HepG2 (cell line): ENCODE results near the gene OPA3. TPM values are rescaled to one million over a fixed set of nuclear protein-coding genes. Genes with fewer than 3 reads are reported as not detected.

Source experiments
- CENPT ChIP-seq: sonication (generic); formaldehyde crosslinking; IDR thresholded peaks from 2 replicates; pipeline ENCODE4 v1.8.0; 2022; ENCODE audit warnings: low read depth, mild to moderate bottlenecking, moderate library complexity, missing genetic modification reagents
- GABPA ChIP-seq, 2 experiments: IDR thresholded peaks; 2 replicates each; pipeline ENCODE4 v1.6.1; 2011 to 2016; ENCODE audit warnings: low read depth in 2 of 2, low read length in 1 of 2, missing biosample characterization in 1 of 2, missing genetic modification characterization in 1 of 2
- HMGA1 ChIP-seq: sonication (generic); formaldehyde crosslinking; conservative IDR thresholded peaks from 2 replicates; pipeline ENCODE4 v1.4.0; 2020; ENCODE audit warnings: missing genetic modification reagents
- IKZF1 ChIP-seq: fragments of 450-650 bp; IDR thresholded peaks from 2 replicates; pipeline ENCODE4 v1.7.1; 2016
- MAFK ChIP-seq, 2 experiments: IDR thresholded peaks in 1 of 2; conservative IDR thresholded peaks in 1 of 2; 2 replicates each; pipeline ENCODE4 v1.6.1; 2011; ENCODE audit warnings: improper control_type of control experiment in 2 of 2, low read length in 2 of 2
- MED8 ChIP-seq: sonication (generic); formaldehyde crosslinking; IDR thresholded peaks from 2 replicates; pipeline ENCODE4 v1.8.1; 2023; ENCODE audit warnings: mild to moderate bottlenecking, missing genetic modification reagents; ENCODE audit not compliant: insufficient replicate concordance
- RARG ChIP-seq: sonication (generic); formaldehyde crosslinking; IDR thresholded peaks from 2 replicates; pipeline ENCODE4 v1.4.0; 2020; ENCODE audit warnings: low read depth, mild to moderate bottlenecking, missing genetic modification reagents
- RBAK ChIP-seq: sonication (generic); formaldehyde crosslinking; IDR thresholded peaks from 2 replicates; pipeline ENCODE4 v1.5.1; 2020; ENCODE audit warnings: mild to moderate bottlenecking, missing genetic modification reagents
- RFXANK ChIP-seq: IDR thresholded peaks from 2 replicates; pipeline ENCODE4 v1.6.1; 2016
- TCF7L2 ChIP-seq: IDR thresholded peaks from 2 replicates; pipeline ENCODE4 v1.6.1; 2011; ENCODE audit warnings: mild to moderate bottlenecking, low read depth, low read length, moderate library complexity
- ZBTB38 ChIP-seq: sonication (generic); formaldehyde crosslinking; IDR thresholded peaks from 2 replicates; pipeline ENCODE4 v1.5.1; 2020; ENCODE audit warnings: mild to moderate bottlenecking, missing genetic modification reagents
- ZC3H13 ChIP-seq: sonication (generic); formaldehyde crosslinking; IDR thresholded peaks from 2 replicates; pipeline ENCODE4 v1.8.1; 2023; ENCODE audit warnings: mild to moderate bottlenecking, missing genetic modification reagents, moderate library complexity
- ZNF747 ChIP-seq: sonication (generic); formaldehyde crosslinking; IDR thresholded peaks from 2 replicates; pipeline ENCODE4 v1.8.1; 2023; ENCODE audit warnings: missing genetic modification reagents, mild to moderate bottlenecking, borderline replicate concordance
- ZNF883 ChIP-seq: sonication (generic); formaldehyde crosslinking; IDR thresholded peaks from 2 replicates; pipeline ENCODE4 v1.5.1; 2020; ENCODE audit warnings: mild to moderate bottlenecking, missing genetic modification reagents; ENCODE audit errors: not compliant biosample characterization
- polyA plus RNA-seq, 8 experiments: library from polyadenylated mRNA; depleted of rRNA in 3 of 8; stranded (reverse) in 7 of 8; unstranded in 1 of 8; fragments of >200 nt; fragmentation: Illumina TruSeq in 4 of 8; extraction: Trizol in 4 of 8; gene quantifications; 2 replicates each; pipeline versions ENCODE4 v1.2.1 to v1.2.3, GENCODE V29; 2011 to 2016; ENCODE audit warnings: low read depth in 4 of 8, missing spikeins in 1 of 8, mixed read lengths in 1 of 8; ENCODE audit not compliant: insufficient read depth in 1 of 8
- total RNA-seq, 5 experiments: library from RNA; depleted of rRNA; stranded (reverse); fragments of >200 nt; fragmentation: Illumina TruSeq; extraction: Trizol; gene quantifications; 2 replicates each; pipeline ENCODE4 v1.2.3, GENCODE V29; 2016; ENCODE audit warnings: low read depth in 1 of 5
- TF ChIP-seq, protein P1 (sequence below): sonication (generic); formaldehyde crosslinking; conservative IDR thresholded peaks from 2 replicates; pipeline ENCODE4 v1.4.0; 2020; ENCODE audit warnings: mild to moderate bottlenecking, missing genetic modification reagents, moderate library complexity
- TF ChIP-seq, protein P2 (sequence below): sonication (generic); formaldehyde crosslinking; IDR thresholded peaks from 2 replicates; pipeline ENCODE4 v1.9.0; 2021; ENCODE audit warnings: missing genetic modification reagents, mild to moderate bottlenecking, borderline replicate concordance
- TF ChIP-seq, protein P3 (sequence below): sonication (generic); formaldehyde crosslinking; IDR thresholded peaks from 2 replicates; pipeline ENCODE4 v1.9.0; 2021; ENCODE audit warnings: missing genetic modification reagents, borderline replicate concordance
- TF ChIP-seq, protein P4 (sequence below): IDR thresholded peaks from 2 replicates; pipeline ENCODE4 v1.6.1; 2018; ENCODE audit warnings: missing genetic modification reagents, mild to moderate bottlenecking, missing compliant biosample characterization
- TF ChIP-seq, protein P5 (sequence below): sonication (generic); formaldehyde crosslinking; IDR thresholded peaks from 2 replicates; pipeline ENCODE4 v1.8.0; 2022; ENCODE audit warnings: missing genetic modification reagents, mild to moderate bottlenecking, inconsistent platforms, borderline replicate concordance

Gene OPA3
- total and polyA plus RNA-seq, 2 of the 13 experiments (the other 11 are each of a cell fraction or from before 2014, with no cell fraction given) = 8.3 to 17.7 TPM

DNA sequence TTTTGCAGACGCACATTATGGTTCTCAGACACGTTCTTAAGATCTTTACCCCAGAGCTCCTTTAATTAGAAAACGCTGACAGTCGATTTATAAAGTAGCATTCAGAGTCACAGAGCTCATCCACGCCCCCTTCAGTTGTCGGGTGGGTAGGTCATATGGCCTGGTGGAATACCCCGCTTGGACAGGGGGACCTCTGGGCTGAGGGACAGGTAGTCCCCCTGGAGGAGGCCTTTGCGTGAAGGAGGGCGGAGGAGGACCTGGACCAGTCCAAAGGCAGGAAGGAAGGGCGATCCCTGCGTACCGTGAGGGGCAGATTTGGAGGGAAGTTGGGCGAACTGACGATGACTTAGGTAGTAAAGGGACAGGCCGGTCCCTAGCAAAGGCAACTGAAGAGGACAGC, 56.9 kb downstream of the OPA3 start (continued):
- TF ChIP-seq ZBTB38 (CRISPR knock-in tag) (peak; percentile 41; the same call in 1 of the 2 replicates), RARG (CRISPR knock-in tag) (no peak), MAFK (conservative IDR thresholded peaks at IDR 0.05 in 1 of 2, IDR thresholded peaks at IDR 0.05 in 1 of 2; ENCODE audit: low read length in 2 of 2) (peak; percentile 33 to 44; a peak in 3 of 4 replicates), HMGA1 (CRISPR knock-in tag) (no peak), GABPA (IDR thresholded peaks at IDR 0.05; ENCODE audit: low read depth, low read length) (no peak), GABPA (CRISPR knock-in tag; IDR thresholded peaks at IDR 0.05; ENCODE audit: low read depth) (no peak), RFXANK (CRISPR knock-in tag) (no peak), ZC3H13 (CRISPR knock-in tag) (peak; percentile 66; the same call in 1 of the 2 replicates), MED8 (CRISPR knock-in tag) (no peak), ZNF747 (CRISPR knock-in tag) (no peak), TCF7L2 (no peak), IKZF1 (no peak), RBAK (no peak), CENPT (no peak), ZNF883 (CRISPR knock-in tag) (no peak)
- TF ChIP-seq, protein P1, sequence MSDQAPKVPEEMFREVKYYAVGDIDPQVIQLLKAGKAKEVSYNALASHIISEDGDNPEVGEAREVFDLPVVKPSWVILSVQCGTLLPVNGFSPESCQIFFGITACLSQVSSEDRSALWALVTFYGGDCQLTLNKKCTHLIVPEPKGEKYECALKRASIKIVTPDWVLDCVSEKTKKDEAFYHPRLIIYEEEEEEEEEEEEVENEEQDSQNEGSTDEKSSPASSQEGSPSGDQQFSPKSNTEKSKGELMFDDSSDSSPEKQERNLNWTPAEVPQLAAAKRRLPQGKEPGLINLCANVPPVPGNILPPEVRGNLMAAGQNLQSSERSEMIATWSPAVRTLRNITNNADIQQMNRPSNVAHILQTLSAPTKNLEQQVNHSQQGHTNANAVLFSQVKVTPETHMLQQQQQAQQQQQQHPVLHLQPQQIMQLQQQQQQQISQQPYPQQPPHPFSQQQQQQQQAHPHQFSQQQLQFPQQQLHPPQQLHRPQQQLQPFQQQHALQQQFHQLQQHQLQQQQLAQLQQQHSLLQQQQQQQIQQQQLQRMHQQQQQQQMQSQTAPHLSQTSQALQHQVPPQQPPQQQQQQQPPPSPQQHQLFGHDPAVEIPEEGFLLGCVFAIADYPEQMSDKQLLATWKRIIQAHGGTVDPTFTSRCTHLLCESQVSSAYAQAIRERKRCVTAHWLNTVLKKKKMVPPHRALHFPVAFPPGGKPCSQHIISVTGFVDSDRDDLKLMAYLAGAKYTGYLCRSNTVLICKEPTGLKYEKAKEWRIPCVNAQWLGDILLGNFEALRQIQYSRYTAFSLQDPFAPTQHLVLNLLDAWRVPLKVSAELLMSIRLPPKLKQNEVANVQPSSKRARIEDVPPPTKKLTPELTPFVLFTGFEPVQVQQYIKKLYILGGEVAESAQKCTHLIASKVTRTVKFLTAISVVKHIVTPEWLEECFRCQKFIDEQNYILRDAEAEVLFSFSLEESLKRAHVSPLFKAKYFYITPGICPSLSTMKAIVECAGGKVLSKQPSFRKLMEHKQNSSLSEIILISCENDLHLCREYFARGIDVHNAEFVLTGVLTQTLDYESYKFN (CRISPR knock-in tag) = no peak
- TF ChIP-seq, protein P2, sequence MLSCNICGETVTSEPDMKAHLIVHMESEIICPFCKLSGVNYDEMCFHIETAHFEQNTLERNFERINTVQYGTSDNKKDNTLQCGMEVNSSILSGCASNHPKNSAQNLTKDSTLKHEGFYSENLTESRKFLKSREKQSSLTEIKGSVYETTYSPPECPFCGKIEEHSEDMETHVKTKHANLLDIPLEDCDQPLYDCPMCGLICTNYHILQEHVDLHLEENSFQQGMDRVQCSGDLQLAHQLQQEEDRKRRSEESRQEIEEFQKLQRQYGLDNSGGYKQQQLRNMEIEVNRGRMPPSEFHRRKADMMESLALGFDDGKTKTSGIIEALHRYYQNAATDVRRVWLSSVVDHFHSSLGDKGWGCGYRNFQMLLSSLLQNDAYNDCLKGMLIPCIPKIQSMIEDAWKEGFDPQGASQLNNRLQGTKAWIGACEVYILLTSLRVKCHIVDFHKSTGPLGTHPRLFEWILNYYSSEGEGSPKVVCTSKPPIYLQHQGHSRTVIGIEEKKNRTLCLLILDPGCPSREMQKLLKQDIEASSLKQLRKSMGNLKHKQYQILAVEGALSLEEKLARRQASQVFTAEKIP = no peak
- TF ChIP-seq, protein P3, sequence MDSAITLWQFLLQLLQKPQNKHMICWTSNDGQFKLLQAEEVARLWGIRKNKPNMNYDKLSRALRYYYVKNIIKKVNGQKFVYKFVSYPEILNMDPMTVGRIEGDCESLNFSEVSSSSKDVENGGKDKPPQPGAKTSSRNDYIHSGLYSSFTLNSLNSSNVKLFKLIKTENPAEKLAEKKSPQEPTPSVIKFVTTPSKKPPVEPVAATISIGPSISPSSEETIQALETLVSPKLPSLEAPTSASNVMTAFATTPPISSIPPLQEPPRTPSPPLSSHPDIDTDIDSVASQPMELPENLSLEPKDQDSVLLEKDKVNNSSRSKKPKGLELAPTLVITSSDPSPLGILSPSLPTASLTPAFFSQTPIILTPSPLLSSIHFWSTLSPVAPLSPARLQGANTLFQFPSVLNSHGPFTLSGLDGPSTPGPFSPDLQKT = no peak
- TF ChIP-seq, protein P4, sequence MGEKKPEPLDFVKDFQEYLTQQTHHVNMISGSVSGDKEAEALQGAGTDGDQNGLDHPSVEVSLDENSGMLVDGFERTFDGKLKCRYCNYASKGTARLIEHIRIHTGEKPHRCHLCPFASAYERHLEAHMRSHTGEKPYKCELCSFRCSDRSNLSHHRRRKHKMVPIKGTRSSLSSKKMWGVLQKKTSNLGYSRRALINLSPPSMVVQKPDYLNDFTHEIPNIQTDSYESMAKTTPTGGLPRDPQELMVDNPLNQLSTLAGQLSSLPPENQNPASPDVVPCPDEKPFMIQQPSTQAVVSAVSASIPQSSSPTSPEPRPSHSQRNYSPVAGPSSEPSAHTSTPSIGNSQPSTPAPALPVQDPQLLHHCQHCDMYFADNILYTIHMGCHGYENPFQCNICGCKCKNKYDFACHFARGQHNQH (CRISPR knock-in tag) = no peak
- TF ChIP-seq, protein P5, sequence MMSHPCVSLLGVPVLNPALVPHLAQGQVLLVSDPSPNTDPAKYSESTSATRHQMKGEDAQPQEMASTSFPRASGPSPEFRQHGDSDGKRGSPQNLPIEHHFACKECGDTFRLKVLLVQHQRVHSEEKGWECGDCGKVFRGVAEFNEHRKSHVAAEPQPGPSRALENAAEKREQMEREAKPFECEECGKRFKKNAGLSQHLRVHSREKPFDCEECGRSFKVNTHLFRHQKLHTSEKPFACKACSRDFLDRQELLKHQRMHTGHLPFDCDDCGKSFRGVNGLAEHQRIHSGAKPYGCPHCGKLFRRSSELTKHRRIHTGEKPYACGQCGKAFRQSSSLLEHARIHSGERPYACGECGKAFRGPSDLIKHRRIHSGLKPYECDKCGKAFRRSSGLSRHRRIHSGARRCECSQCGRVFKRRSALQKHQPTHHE = no peak
